GM10248 (cell line): ENCODE results near the gene WAPL.

ENCODE experiments used
- CTCF ChIA-PET: fragments of 300-600 bp; sonication (Branson Sonifier 250); formaldehyde crosslinking; extraction: SDS; loops from one replicate; lab custom pipeline; 2021; ENCODE audit warnings: antibody characterized with exemption; lab: Yijun Ruan, JAX
- POLR2A ChIA-PET: fragments of 350-650 bp; sonication (Branson Sonifier 250); formaldehyde crosslinking; extraction: SDS; loops from one replicate; lab custom pipeline; 2020; ENCODE audit warnings: antibody characterized with exemption; lab: Yijun Ruan, JAX
- DNase-seq: peaks from one replicate; pipeline ENCODE4 v3.0.0; 2012; ENCODE audit errors: extremely low spot score
- CTCF ChIP-seq: IDR thresholded peaks from 2 replicates; pipeline ENCODE4 v1.5.1; 2012; ENCODE audit warnings: mild to moderate bottlenecking, low read depth; ENCODE audit errors: extremely low read depth, missing control alignments, control extremely low read depth

Gene WAPL

GRCh38 chr10:86410542-86411124 lies 111.0 kb downstream of the WAPL start:
- CTCF ChIA-PET, result interaction anchor here (1.3 to 7.2 kb wide), 4 partner anchors 10 to 175 kb away, joined by 3 to 72 read pairs (median 6); no protein-coding TSS in a partner anchor
- POLR2A ChIA-PET, result interaction anchor here (0.8 kb wide), 1 partner anchor 9 kb away, joined by 3 read pairs; no protein-coding TSS in a partner anchor
- TF ChIP-seq CTCF, result no peak
- no peak for DNase-seq

GRCh38 chr10:86409183-86409582 lies 112.4 kb downstream of the WAPL start:
- ChIA-PET CTCF (interaction anchor here (1.7 kb wide), 1 partner anchor 9 kb away, joined by 6 read pairs; no protein-coding TSS in a partner anchor), POLR2A (no interaction called here)
- no peak for DNase-seq
- TF ChIP-seq CTCF, result no peak

GRCh38 chr10:86403183-86403797 lies 118.3 kb downstream of the WAPL start:
- ChIA-PET CTCF (interaction anchor here (1.3 to 6.9 kb wide), 4 partner anchors 10 to 182 kb away, joined by 3 to 95 read pairs (median 76); no protein-coding TSS in a partner anchor), POLR2A (interaction anchor here (0.7 to 1.3 kb wide), 3 partner anchors 8 to 292 kb away, joined by 3 to 4 read pairs (median 3); no protein-coding TSS in a partner anchor)
- no peak for DNase-seq
- no peak for TF ChIP-seq CTCF

GRCh38 chr10:86402283-86402941 lies 119.2 kb downstream of the WAPL start:
- TF ChIP-seq CTCF, result no peak
- no peak for DNase-seq
- ChIA-PET CTCF (interaction anchor here (1.2 to 6.9 kb wide), 5 partner anchors 11 to 183 kb away, joined by 3 to 95 read pairs (median 72); no protein-coding TSS in a partner anchor), POLR2A (interaction anchor here (0.8 to 1.3 kb wide), 2 partner anchors 9 to 188 kb away, joined by 3 to 4 read pairs; no protein-coding TSS in a partner anchor)

- CTCF ChIA-PET, result interaction anchor here (0.8 to 6.9 kb wide), 9 partner anchors 12 to 183 kb away, joined by 3 to 95 read pairs (median 7); no protein-coding TSS in a partner anchor
- DNase-seq, result no peak
- POLR2A ChIA-PET, result interaction anchor here (0.6 to 1.3 kb wide), 5 partner anchors 9 to 128 kb away, joined by 3 to 6 read pairs (median 3); partner anchors contain the start of gene WAPL
- TF ChIP-seq CTCF, result no peak
Measured at GRCh38 chr10:86401588-86402282, 119.9 kb downstream of the WAPL start.
